Trophoblast cell (in vitro differentiated cells and primary cell): Measurements from ENCODE around the gene CCDC180.

Experiments used
- DNase-seq, 2 donors: peaks; one replicate each; pipeline ENCODE4 v3.0.0-alpha.2; 2016
- H2AFZ ChIP-seq: 2 replicates; pipeline ENCODE4 v1.6.1; 2013; ENCODE audit warnings: low read length, moderate library complexity, mild to moderate bottlenecking; ENCODE audit not compliant: insufficient read depth, poor library complexity
- H2AK5ac ChIP-seq: 2 replicates; pipeline ENCODE4 v1.6.1; 2013; ENCODE audit warnings: mild to moderate bottlenecking, low read length
- H2BK120ac ChIP-seq: 2 replicates; pipeline ENCODE4 v1.6.1; 2013; ENCODE audit warnings: low read length, mild to moderate bottlenecking, moderate library complexity; ENCODE audit not compliant: insufficient read depth, poor library complexity
- H2BK12ac ChIP-seq: 2 replicates; pipeline ENCODE4 v1.6.1; 2013; ENCODE audit warnings: mild to moderate bottlenecking, low read length, moderate library complexity
- H2BK5ac ChIP-seq: 2 replicates; pipeline ENCODE4 v1.6.1; 2013; ENCODE audit warnings: low read length, low read depth, moderate library complexity, mild to moderate bottlenecking; ENCODE audit not compliant: poor library complexity
- H3K14ac ChIP-seq: 2 replicates; pipeline ENCODE4 v1.6.1; 2013; ENCODE audit warnings: mild to moderate bottlenecking, low read length
- H3K18ac ChIP-seq: 2 replicates; pipeline ENCODE4 v1.6.1; 2013; ENCODE audit warnings: mild to moderate bottlenecking, low read length
- H3K23ac ChIP-seq: 2 replicates; pipeline ENCODE4 v1.6.1; 2013; ENCODE audit warnings: low read length
- H3K27ac ChIP-seq: 2 replicates; pipeline ENCODE4 v1.5.1; 2013; ENCODE audit warnings: low read depth, mild to moderate bottlenecking, inconsistent platforms, low read length, moderate library complexity
- H3K27me3 ChIP-seq: 2 replicates; pipeline ENCODE4 v1.6.1; 2013; ENCODE audit warnings: inconsistent platforms, mild to moderate bottlenecking, low read length, moderate library complexity; ENCODE audit not compliant: insufficient read depth
- H3K36me3 ChIP-seq, 2 experiments: 1 replicate in 1 of 2; 2 replicates in 1 of 2; pipeline ENCODE4 v1.6.1; 2013; ENCODE audit warnings: low read length in 2 of 2, mild to moderate bottlenecking in 2 of 2, moderate library complexity in 1 of 2; ENCODE audit not compliant: insufficient read depth in 2 of 2, control insufficient read depth in 1 of 2
- H3K4ac ChIP-seq: 2 replicates; pipeline ENCODE4 v1.6.1; 2013; ENCODE audit warnings: low read depth, mild to moderate bottlenecking, low read length, moderate library complexity
- H3K4me1 ChIP-seq, 2 experiments: 1 replicate in 1 of 2; 2 replicates in 1 of 2; pipeline ENCODE4 v1.6.1; 2013; ENCODE audit warnings: low read length in 2 of 2, mild to moderate bottlenecking in 2 of 2, moderate library complexity in 1 of 2; ENCODE audit not compliant: insufficient read depth in 2 of 2, control insufficient read depth in 1 of 2
- H3K4me2 ChIP-seq: 2 replicates; pipeline ENCODE4 v1.6.1; 2013; ENCODE audit warnings: inconsistent platforms, mild to moderate bottlenecking, low read length, moderate library complexity
- H3K4me3 ChIP-seq: 2 replicates; pipeline ENCODE4 v1.5.1; 2013; ENCODE audit warnings: mild to moderate bottlenecking, low read depth, low read length, inconsistent platforms
- H3K79me1 ChIP-seq: one replicate; pipeline ENCODE4 v1.6.1; 2013; ENCODE audit warnings: low read length
- H3K79me2 ChIP-seq: 2 replicates; pipeline ENCODE4 v1.6.1; 2013; ENCODE audit warnings: low read length, mild to moderate bottlenecking; ENCODE audit not compliant: control insufficient read depth, insufficient read depth, poor library complexity
- H3K9ac ChIP-seq: 2 replicates; pipeline ENCODE4 v1.6.1; 2013; ENCODE audit warnings: mild to moderate bottlenecking, low read length
- H3K9me3 ChIP-seq: 2 replicates; pipeline ENCODE4 v1.6.1; 2013; ENCODE audit warnings: low read depth, mild to moderate bottlenecking, control low read depth, inconsistent platforms, low read length; ENCODE audit not compliant: insufficient read depth
- H4K12ac ChIP-seq: 2 replicates; pipeline ENCODE4 v1.6.1; 2013; ENCODE audit warnings: low read depth, mild to moderate bottlenecking, low read length, moderate library complexity
- H4K8ac ChIP-seq: 2 replicates; pipeline ENCODE4 v1.6.1; 2013; ENCODE audit warnings: low read depth, mild to moderate bottlenecking, low read length, moderate library complexity
- H4K91ac ChIP-seq: one replicate; pipeline ENCODE4 v1.6.1; 2013; ENCODE audit warnings: low read depth, mild to moderate bottlenecking, low read length, moderate library complexity
- WGBS: extraction: QIAGEN DNeasy Blood & Tissue Kit; methylation state at CpG from one replicate; pipeline ENCODE4 v1.1.7; 2013; ENCODE audit warnings: missing lambda C conversion rate; ENCODE audit not compliant: insufficient read length, insufficient coverage; ENCODE audit errors: extremely low coverage; 5-methylcytosine and 5-hydroxymethylcytosine counted together

CCDC180 gene

DNA sequence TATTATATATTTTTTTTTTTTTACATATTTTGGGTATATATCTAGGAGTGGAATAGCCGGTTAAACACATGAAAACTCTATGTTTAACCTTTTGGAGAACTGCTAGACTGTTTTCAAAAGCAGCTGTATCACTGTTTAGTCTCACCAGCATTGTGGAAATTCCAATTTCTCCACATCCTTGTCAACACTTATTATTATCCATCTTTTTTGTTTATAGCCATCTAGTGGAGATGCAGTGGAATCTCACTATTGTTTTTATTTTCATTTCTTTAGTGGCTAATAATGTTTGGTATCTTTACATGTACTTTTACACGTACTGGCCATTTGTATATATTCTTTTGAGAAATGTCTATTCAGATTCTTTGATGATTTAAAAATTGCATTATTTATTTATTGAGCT is 22.7 kb upstream of the CCDC180 start:
- no peak overlapping the region for H3K14ac ChIP-seq
- no peak overlapping the region for H3K4me2 ChIP-seq
- no peak overlapping the region for H2BK5ac ChIP-seq
- no peaks in the 10 kb centered on the region for H3K79me1 ChIP-seq
- H3K4ac ChIP-seq, result no peak overlapping the region
- peaks cover 0 to 9% of the 10 kb centered on the region in 2 experiments for H3K36me3 ChIP-seq
- H3K79me2 ChIP-seq, result no peaks in the 10 kb centered on the region
- H3K27ac ChIP-seq, result no peak overlapping the region
- H4K12ac ChIP-seq, result no peak overlapping the region
- H2AFZ ChIP-seq, result no peak overlapping the region
- H4K8ac ChIP-seq, result no peak overlapping the region
- H3K9ac ChIP-seq, result no peak overlapping the region
- H3K4me1 ChIP-seq, result no peaks in the 10 kb centered on the region
- H3K23ac ChIP-seq, result no peak overlapping the region
- H2BK12ac ChIP-seq, result no peak overlapping the region
- no peak overlapping the region for H2BK120ac ChIP-seq
- no peak overlapping the region for H2AK5ac ChIP-seq
- no peak overlapping the region for H3K18ac ChIP-seq
- peak in 1 of 2 donors; percentile 64 for DNase-seq
- H3K27me3 ChIP-seq, result no peaks in the 10 kb centered on the region
- no peaks in the 10 kb centered on the region for H3K9me3 ChIP-seq
- WGBS, result no CpG with 5 or more reads among the region's 2 CpGs
- H4K91ac ChIP-seq, result no peak overlapping the region
- no peak overlapping the region for H3K4me3 ChIP-seq

DNA sequence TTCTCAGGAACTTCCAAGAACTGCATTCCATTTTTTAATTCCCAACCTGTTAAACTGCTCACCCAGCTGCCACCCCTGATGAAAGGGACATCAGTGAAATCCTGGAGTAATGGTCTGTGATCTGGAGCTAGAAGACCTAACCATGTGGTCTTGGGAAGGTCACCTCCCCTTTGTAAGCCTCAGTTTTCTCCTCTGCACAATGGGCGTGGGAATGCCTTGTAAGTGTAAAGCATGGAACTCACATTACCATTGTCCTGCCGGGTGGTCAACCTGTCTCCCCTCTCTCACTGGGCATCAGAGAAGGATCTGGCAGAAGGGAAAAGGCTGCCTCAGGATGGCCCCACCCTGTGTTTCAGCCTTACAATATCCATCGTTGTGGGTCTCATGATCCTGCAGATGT is 15.3 kb upstream of the CCDC180 start:
- H2AK5ac ChIP-seq, result no peak overlapping the region
- DNase-seq, result no peak
- H3K4ac ChIP-seq, result no peak overlapping the region
- no peak overlapping the region for H3K4me2 ChIP-seq
- no peaks in the 10 kb centered on the region for H3K27me3 ChIP-seq
- no peak overlapping the region for H2BK12ac ChIP-seq
- H4K12ac ChIP-seq, result no peak overlapping the region
- H3K4me1 ChIP-seq, result no peaks in the 10 kb centered on the region
- no peaks in the 10 kb centered on the region for H3K79me1 ChIP-seq
- no peak overlapping the region for H3K23ac ChIP-seq
- H3K9me3 ChIP-seq, result peaks cover 1% of the 10 kb centered on the region
- no peak overlapping the region for H3K9ac ChIP-seq
- H3K14ac ChIP-seq, result no peak overlapping the region
- H3K27ac ChIP-seq, result no peak overlapping the region
- H3K36me3 ChIP-seq, result peaks cover 0 to 12% of the 10 kb centered on the region in 2 experiments
- H3K4me3 ChIP-seq, result no peak overlapping the region
- no peak overlapping the region for H4K91ac ChIP-seq
- WGBS, result no CpG with 5 or more reads among the region's 3 CpGs
- H4K8ac ChIP-seq, result no peak overlapping the region
- no peak overlapping the region for H3K18ac ChIP-seq
- no peak overlapping the region for H2BK5ac ChIP-seq
- H2BK120ac ChIP-seq, result no peak overlapping the region
- H2AFZ ChIP-seq, result no peak overlapping the region
- no peaks in the 10 kb centered on the region for H3K79me2 ChIP-seq

DNA sequence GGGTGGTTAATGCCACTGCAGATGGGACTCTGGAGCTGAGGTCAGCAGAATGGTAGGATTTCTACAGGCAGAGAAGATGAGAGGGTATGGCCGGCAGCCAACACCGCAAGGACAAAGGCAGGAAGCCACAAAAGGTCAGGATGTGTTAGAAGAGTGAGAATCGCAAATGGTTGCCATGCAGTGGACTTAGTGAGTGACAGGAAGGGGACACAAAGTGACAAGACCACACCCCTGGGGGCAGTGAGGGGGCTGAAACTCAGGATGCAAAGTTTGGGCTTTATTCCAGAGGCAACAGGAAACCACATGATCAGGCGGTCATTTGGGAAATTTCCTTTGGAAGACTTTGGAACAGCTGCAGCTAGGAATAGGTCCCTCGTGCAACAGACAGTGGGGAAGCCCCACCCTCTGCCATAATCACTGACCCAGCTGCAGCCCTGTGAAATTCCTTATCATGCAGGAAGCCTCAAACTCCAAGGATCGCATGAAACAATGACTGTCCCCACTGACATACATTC is 14.2 kb upstream of the CCDC180 start:
- Histone ChIP-seq H3K9ac (no peak overlapping the region), H2BK5ac (no peak overlapping the region), H3K79me1 (no peaks in the 10 kb centered on the region), H4K8ac (no peak overlapping the region), H3K4me3 (no peak overlapping the region), H3K79me2 (no peaks in the 10 kb centered on the region), H3K18ac (no peak overlapping the region), H3K27ac (no peak overlapping the region), H3K4ac (no peak overlapping the region), H4K91ac (no peak overlapping the region), H2BK12ac (no peak overlapping the region), H3K27me3 (no peaks in the 10 kb centered on the region), H3K4me2 (no peak overlapping the region), H2AFZ (no peak overlapping the region), H2BK120ac (no peak overlapping the region), H3K36me3 (peaks cover 0 to 9% of the 10 kb centered on the region in 2 experiments), H3K14ac (no peak overlapping the region), H3K4me1 (no peaks in the 10 kb centered on the region), H4K12ac (no peak overlapping the region), H3K23ac (no peak overlapping the region), H3K9me3 (peaks cover 1% of the 10 kb centered on the region), H2AK5ac (no peak overlapping the region)
- DNase-seq, result no peak
- no CpG with 5 or more reads among the region's 6 CpGs for WGBS

DNA sequence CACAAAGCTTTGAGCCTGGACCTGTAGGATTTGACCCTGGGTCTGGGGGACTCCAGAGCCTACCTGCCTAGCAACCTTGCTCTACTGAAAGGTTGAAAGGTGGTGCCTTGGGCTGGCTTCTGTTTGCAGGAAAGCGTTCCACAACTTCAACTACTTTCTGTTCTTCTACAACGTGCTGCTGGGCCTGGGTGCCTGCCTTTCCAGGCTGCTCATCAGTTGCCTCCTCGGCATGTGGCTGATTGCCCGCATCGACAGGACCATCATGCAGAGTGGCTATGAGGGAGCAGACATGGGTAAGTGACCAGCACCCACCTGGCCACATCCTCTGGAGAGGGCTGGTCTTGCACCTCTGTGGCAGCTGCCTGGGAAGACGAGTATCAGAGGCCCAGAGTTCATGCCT is 13.6 kb upstream of the CCDC180 start:
- DNase-seq, result no peak
- Histone ChIP-seq H3K18ac (no peak overlapping the region), H3K9me3 (peaks cover 1% of the 10 kb centered on the region), H2AK5ac (no peak overlapping the region), H3K9ac (no peak overlapping the region), H3K27me3 (no peaks in the 10 kb centered on the region), H3K27ac (no peak overlapping the region), H4K12ac (no peak overlapping the region), H2BK5ac (no peak overlapping the region), H2AFZ (no peak overlapping the region), H3K79me2 (no peaks in the 10 kb centered on the region), H3K14ac (no peak overlapping the region), H3K79me1 (no peaks in the 10 kb centered on the region), H3K23ac (no peak overlapping the region), H3K4me2 (no peak overlapping the region), H3K4ac (no peak overlapping the region), H2BK12ac (no peak overlapping the region), H2BK120ac (no peak overlapping the region), H3K36me3 (peaks cover 0 to 6% of the 10 kb centered on the region in 2 experiments), H3K4me3 (no peak overlapping the region), H4K91ac (no peak overlapping the region), H3K4me1 (no peaks in the 10 kb centered on the region), H4K8ac (no peak overlapping the region)
- whole genome bisulfite sequencing, result no CpG with 5 or more reads among the region's 6 CpGs
